ENCODE data around the gene SV2B. TPM values are rescaled to one million over a fixed set of nuclear protein-coding genes. Genes with fewer than 3 reads are reported as not detected.

The SV2B gene
- total RNA-seq, 1 experiment from 2014 or later, result not detected

DNA sequence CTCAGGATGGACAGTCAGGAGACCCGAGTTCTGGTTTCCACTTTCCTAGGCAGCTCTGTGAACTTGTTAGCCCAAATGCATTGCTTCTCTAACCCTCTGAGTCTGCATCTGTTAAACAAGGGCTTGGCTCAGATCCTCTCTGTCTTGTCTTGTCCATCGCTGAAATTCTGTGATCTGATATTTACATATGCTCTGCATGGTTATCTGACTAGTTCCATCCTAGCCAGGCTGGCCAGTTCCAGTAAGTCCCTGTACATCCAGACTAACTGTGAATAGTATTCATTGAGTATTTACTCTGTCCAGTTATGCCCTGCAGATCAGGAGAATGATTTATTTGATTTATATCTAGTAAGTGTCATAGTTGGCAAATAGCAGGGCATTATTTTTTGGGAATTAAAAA is 27.0 kb upstream of the SV2B start:
- H3K9me3 Mint-ChIP-seq, result no peaks in the 10 kb centered on the region
- Histone ChIP-seq H4K20me1 (ENCODE audit: control insufficient read depth, insufficient read depth, insufficient read length) (no peaks in the 10 kb centered on the region), H4K91ac (ENCODE audit: insufficient read length, low read depth, low read length) (no peak overlapping the region), H3K14ac (ENCODE audit: insufficient read depth, low read length) (no peak overlapping the region), H2BK120ac (ENCODE audit: low read depth, low read length, poor library complexity, severe bottlenecking) (no peak overlapping the region), H3K23me2 (ENCODE audit: insufficient read length, low read depth, low read length, poor library complexity, severe bottlenecking) (no peaks in the 10 kb centered on the region), H3K79me1 (ENCODE audit: insufficient read depth, low read depth, low read length, poor library complexity, severe bottlenecking) (no peaks in the 10 kb centered on the region), H2BK20ac (ENCODE audit: low read depth, low read length, poor library complexity, severe bottlenecking) (no peak overlapping the region), H3K4me1 (ENCODE audit: insufficient read depth, low read length) (no peaks in the 10 kb centered on the region), H2AK5ac (ENCODE audit: insufficient read length, low read length) (no peak overlapping the region), H2BK5ac (ENCODE audit: insufficient read length, low read length) (no peak overlapping the region), H3K18ac (ENCODE audit: insufficient read length, low read depth, low read length) (no peak overlapping the region), H4K8ac (replicated peaks; ENCODE audit: insufficient read length, low read depth, low read length) (no peak overlapping the region), H3K79me2 (ENCODE audit: insufficient read depth, low read length) (no peaks in the 10 kb centered on the region), H3K27ac (ENCODE audit: insufficient read length, low read depth, low read length) (no peak overlapping the region), H3K9ac (ENCODE audit: extremely low read depth, insufficient read length, low read length) (no peak overlapping the region), H3K56ac (ENCODE audit: insufficient read length, low read depth, low read length) (no peak overlapping the region), H3K23ac (ENCODE audit: insufficient read length, low read depth, low read length) (no peak overlapping the region), H4K5ac (ENCODE audit: insufficient read length, low read depth, low read length) (no peak overlapping the region), H3K9me3 (ENCODE audit: control insufficient read depth, low read depth, low read length) (no peaks in the 10 kb centered on the region), H3T11ph (ENCODE audit: low read length) (no peak overlapping the region), H2BK12ac (ENCODE audit: insufficient read length, low read depth, low read length) (no peak overlapping the region), H3K4ac (ENCODE audit: low read depth, low read length) (no peak overlapping the region), H2AFZ (ENCODE audit: low read length) (no peak overlapping the region), H3K27me3 (ENCODE audit: insufficient read depth, low read length) (no peaks in the 10 kb centered on the region), H2BK15ac (ENCODE audit: low read depth, low read length) (no peak overlapping the region), H3K4me2 (ENCODE audit: insufficient read depth, insufficient read length, low read length) (no peak overlapping the region)
- DNase-seq, result no peak
- H3K27me3 Mint-ChIP-seq (ENCODE audit: low read depth), result no peaks in the 10 kb centered on the region
- no peaks in the 10 kb centered on the region for H3K4me1 Mint-ChIP-seq
- TF ChIP-seq, protein P1, sequence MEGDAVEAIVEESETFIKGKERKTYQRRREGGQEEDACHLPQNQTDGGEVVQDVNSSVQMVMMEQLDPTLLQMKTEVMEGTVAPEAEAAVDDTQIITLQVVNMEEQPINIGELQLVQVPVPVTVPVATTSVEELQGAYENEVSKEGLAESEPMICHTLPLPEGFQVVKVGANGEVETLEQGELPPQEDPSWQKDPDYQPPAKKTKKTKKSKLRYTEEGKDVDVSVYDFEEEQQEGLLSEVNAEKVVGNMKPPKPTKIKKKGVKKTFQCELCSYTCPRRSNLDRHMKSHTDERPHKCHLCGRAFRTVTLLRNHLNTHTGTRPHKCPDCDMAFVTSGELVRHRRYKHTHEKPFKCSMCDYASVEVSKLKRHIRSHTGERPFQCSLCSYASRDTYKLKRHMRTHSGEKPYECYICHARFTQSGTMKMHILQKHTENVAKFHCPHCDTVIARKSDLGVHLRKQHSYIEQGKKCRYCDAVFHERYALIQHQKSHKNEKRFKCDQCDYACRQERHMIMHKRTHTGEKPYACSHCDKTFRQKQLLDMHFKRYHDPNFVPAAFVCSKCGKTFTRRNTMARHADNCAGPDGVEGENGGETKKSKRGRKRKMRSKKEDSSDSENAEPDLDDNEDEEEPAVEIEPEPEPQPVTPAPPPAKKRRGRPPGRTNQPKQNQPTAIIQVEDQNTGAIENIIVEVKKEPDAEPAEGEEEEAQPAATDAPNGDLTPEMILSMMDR (conservative IDR thresholded peaks at IDR 0.05), result no peak
- no peak overlapping the region for H3K27ac Mint-ChIP-seq
- no peaks in the 10 kb centered on the region for H3K36me3 Mint-ChIP-seq (ENCODE audit: insufficient read depth in 1 of 3, low read depth in 3 of 3)
- no peak overlapping the region for H3K4me3 Mint-ChIP-seq
- WGBS (ENCODE audit: extremely low coverage, insufficient read length, low lambda C conversion rate), result no CpG with 5 or more reads among the region's 2 CpGs

Data from H9 (cell line).